HG03460 (cell line): Measurements from ENCODE around the gene DDX20.
"Not testable (repeated sequence)": the region's sequence is repeated elsewhere in the genome, so short reads cannot be mapped to it uniquely, and the experiment has no call there.

Experiments
- ATAC-seq: cut with Tn5 transposase; IDR thresholded peaks from one replicate; pipeline ENCODE4 v1.9.1; 2021; ENCODE audit not compliant: unreplicated experiment

The DDX20 gene

DNA sequence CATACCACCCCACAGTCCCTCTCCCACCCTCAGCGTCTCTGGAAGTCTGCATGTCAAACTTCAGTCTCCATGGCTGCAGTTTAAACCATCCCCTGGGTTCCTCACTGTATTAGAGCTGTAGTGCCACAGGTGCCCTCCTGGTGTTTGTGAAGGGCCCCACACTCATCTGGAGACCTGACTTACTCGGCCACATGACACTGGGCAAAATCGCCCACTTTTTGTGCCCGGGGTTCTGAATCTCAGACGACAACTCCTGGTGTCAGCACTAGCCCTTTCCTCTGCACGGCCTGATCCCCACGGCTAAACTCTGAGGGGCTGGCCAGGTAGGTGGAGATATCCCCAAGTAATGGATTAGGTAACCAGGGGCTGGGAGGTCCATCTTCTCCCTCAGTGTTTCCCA lies 23.0 kb upstream of the DDX20 start:
- ATAC-seq: no peak

DNA sequence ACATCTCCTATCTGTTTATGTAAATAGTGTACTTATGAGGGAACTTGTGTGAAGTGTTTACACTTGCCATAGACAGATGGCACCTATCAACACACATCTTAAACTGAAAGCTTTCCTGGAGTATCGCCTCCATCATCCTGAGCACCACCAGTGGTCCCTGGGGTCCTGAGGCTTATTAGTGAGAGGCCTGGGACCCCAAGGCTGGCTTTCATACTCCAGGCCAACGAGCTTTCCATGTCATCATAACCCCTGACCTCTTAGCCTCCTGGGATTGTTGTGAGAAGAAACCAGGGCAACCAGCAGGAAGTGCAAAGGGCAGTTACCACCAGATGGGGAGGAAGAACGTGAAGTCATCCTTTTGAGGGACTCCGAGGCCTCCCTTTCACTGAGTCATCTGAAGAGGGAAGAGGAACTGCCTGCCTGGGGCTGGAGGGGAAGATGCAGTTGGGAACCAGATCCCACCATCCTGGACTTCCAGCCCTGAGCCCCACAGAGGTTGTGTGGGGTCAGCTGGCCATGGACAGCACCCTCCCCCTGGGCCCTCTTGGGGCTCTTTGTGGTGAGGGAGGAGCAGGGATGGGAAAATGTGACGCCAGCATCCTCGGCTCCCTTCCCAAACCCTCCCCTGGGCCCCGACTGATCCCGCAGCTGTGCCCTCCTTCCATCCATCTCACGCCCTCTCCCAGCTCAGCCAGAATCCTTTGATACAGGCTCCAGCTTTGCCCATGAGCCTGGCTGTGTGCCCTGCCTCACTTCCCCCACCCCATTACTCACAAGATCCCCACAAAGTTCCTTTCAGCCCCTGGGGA lies 22.3 kb upstream of the DDX20 start:
- ATAC-seq: no peak

DNA sequence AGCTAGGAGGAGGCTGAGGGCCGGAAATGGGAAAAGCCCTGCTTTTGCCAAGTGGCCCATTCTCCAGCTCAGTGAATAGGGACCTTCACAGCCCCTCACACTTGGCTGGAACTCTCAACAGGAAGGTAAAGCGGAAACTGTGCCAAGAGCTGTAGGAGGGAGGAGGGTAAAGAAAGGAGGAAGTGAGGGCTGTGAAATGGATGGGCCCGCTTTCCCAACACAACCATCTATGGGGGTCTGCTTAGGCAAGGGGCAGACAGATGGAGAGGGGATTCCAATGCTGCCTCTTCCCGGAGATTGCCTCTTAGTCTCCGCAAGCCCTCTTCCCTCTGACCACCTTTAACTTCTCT lies 21.7 kb upstream of the DDX20 start:
- no peak for ATAC-seq

DNA sequence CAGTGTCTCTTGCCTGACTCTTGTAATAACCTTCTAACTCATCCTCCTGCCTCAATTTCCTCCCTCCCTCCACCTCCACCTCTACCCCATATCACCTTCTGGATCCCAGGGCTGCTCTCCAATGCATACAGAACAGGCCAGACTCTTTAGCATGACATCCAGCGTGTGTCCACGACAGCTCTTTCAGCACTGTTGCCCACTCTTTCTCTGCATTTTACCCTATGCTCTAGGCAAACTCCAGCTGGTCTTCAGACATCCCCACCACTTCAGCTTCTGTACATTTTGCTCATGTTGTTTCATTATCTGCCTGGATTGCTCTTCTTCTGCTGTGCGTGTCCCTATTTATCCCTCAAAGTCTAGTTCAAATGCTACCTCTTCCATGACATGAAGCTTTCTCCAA lies 21.3 kb upstream of the DDX20 start:
- ATAC-seq: no peak

DNA sequence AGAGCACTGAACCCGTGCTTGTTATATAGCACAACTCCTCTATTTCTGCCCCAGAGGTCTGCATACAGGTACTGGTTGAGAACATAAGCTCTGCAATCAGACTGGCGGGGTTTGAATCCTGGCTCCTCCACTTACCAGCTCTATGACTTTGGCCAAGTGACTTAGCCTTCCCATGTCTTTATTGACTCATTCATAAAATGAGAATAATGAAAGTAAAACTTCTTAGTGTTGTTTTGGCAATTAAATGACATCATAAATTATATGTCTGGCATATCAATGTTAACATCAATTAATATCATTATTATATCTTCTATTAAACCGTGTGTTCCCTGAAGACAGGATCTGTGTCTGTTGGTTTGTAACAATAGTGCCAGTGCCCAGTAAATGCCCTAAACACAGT lies 20.8 kb upstream of the DDX20 start:
- no peak for ATAC-seq

DNA sequence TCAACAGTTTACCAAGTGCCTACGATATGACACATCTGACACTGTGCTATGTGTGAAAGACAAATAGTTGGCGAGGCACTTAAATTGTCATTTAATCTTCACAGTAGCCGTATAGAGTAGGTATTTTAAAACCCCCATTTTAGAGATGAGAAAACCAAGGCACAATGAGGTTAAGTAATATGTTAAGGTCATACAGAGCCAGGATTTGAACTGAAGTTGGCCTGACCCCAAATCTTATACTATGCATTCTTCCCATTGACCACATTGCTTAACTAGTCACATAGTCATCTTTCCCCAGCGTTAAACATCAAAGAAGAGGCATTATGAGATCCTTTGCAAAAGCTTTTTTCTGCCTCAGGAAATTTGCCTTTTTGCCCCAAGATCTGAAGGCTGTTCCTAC lies 20.4 kb upstream of the DDX20 start:
- no peak for ATAC-seq

DNA sequence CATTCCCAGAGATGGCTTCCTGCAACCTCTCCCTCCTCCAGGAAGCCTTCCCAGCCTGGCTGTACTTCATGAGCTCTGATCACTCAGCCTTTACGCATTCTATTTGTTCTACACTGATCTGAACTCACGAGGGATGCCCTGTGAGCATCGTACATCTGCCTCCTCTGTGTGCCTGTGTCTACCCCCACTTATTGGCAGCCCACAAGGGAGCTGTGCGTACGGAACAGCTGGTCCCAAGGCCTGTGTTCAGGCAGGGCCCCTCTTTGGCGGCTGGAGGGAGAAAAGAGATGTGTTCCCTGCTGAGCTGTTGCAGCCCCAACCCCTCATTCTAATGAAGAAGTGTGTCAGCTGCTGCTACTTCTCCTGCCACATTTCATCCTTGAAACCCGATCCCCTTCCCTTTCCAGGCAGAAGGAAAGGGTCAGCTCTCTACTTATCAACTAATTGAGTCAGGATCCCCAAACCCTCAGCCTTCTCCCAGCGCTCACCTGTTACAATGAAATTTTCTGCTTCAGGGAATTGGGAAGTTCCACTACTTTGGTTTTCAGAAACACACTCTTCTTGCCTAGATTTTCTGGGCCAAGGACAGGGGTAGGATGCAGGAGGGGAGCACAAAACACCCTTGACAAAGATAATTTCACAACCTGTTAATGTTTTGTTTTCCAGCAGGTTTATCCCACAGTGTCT lies 19.7 kb upstream of the DDX20 start:
- no peak for ATAC-seq

DNA sequence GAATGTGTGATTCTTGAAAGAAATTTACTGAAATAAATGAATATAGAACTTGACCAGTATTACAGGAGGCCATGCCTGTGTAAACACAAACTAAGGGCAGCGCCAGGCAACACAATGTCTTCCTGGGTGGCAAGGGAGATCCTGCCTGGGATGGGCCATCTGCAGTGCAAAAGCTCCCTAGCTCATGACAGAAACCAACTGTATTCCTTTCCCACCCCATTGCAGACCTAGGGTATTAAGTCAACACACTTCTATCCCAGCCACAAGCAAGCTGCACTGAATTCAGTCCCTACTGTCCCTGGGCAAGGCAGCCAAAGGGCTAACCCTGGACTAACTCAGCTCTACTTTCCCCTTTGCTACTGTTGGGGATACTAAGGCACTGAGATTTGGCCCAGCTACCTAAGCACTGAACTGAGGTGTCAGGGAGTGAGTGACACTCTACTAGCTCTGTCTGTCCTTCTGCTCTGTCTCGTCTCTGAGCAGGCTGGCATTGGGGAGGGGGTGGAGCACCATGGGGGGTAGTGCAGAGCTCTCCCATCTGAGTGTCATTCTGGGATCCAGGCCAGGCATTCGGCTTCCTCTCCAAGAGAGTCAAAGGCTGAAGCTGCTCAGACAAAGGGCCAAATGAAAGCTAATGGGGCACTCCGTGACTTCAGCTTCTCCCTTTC lies 19.0 kb upstream of the DDX20 start:
- ATAC-seq: no peak

DNA sequence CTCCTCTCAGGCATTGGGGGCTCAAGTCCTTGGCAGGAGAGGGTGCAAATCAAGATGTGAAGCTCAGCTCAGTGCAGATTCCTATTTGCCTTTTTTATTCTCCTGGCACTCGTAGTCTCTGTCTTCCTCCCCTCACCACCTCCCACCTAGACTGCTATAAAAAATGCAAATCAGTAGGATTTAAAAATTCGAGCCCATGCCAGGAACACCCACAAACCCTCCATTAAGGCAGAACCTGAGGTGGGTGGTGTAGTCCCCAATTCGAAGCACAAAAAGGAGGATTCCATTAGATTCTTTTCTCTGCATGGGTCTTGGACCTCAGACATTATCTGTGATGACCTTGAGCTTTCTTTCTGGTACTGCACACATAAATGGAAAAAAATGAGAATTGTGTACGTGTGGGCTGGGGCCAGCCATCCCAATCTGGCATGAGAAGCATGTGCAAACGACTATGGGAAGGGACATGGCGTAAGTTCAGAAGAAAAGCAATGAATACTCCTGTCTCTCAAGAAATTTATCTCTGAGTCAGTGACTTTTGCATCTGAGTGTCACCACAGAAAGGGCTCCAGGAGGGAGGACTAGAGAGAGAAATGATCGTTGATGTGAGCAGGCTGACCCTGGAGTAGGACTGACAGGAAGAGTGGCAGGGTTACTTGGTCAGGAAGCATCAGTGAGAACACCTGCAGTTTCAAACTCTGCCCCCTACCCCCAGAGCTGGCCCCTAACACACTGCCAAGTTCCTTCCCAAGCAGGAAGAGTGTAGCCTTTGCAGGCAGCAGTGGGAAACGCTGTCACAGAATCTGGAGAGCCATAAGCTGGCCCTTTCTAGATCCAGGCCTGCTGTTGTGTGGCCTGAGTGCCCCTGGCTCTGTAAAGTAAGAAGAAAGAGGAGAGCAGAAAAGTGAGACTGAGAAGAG lies 18.2 kb upstream of the DDX20 start:
- ATAC-seq: no peak

DNA sequence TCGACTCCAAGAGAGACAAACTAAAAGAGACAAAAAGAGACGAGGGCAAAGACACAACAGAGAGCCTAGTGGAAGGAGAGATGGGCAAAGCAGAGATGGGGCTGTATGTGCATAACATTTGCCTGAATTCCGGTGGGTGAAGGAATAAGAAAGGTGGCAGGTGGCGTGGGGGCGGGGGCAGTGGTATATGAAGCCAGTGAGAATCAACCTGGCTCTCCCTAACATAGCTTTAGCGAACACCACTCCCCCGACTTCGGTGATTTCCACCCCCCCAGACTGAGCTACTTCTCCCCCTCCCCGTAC lies 17.6 kb upstream of the DDX20 start:
- ATAC-seq: no peak

DNA sequence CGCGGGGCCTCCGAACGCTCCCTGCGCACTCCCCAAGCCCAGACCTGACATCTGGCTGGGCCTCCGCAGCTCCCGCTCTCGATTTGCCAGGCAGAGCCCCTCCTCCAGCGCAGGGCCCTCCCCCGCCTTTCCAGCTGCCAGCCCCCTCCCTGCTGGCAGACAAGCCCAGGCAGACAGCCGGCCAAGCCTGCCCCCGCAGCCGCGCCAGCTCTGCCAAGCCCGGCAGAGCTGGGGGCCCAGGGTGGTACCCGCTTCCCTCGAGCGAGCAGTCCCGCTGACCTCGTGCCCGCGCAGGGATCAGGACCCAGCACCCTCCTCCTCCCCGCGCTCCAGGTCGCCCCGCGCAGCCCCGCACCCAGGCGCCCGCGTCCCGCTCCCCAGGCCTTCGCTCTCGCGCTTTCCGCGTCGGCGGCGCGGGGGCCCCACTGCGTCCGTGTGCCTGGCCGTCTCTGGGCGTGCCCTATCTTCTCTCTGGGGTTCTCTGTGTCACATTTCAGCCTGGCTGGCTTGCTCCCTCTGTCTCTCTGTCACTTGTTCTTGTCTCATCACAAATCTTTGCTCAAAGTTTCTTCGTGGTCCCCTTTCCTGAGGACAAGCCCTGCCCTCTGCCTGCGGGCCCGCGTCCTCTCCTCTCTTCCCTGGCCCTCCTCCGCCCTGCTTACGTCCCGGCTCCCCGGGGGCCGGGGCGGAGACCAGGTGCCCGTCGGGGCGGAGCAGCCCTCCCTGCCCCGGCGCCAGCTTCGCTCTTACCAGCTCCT lies 17.1 kb upstream of the DDX20 start:
- peak; percentile 49 for ATAC-seq

DNA sequence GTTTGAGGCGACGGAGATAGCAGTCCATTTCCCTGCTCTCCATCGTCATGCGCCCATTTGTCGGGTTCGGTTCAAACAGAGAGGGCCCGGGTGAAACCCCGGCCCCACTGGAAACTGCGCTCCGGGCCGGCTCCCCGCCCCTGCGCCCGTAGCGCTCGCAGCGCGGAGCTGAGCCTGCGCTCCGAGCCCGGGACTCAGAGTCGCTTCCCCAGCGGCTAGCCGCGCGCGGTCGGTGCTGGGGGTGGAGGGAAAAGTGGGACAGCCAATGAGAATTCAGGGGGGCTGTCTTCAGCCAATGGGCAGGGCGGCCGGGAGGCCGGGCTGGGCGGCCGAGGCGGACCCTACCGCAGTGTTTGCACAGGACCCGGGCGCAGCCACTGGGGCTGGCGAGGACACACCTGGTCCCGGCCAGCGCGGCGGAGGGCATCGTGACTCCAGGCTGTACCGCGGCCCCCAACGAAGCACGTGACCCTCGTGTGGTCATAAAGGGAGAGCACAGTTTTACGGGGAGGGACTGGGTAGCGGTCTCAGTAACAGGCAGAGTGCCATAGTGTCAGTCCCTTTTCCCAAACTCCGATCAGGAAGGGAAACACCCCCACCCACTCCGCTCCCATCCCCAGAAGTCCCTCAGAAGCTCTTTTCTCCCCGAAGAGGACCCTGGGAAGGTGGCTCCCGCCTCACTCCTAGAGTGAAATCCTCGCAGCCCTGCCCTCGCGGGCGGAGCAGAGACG lies 16.3 kb upstream of the DDX20 start, which contains the start of gene INKA2:
Gene INKA2, minus strand, starts transcription at position 202 of the 731 bp plus-strand sequence. Its CDS starts 153 bp downstream, at position 49.
- peak; percentile 76 for ATAC-seq

DNA sequence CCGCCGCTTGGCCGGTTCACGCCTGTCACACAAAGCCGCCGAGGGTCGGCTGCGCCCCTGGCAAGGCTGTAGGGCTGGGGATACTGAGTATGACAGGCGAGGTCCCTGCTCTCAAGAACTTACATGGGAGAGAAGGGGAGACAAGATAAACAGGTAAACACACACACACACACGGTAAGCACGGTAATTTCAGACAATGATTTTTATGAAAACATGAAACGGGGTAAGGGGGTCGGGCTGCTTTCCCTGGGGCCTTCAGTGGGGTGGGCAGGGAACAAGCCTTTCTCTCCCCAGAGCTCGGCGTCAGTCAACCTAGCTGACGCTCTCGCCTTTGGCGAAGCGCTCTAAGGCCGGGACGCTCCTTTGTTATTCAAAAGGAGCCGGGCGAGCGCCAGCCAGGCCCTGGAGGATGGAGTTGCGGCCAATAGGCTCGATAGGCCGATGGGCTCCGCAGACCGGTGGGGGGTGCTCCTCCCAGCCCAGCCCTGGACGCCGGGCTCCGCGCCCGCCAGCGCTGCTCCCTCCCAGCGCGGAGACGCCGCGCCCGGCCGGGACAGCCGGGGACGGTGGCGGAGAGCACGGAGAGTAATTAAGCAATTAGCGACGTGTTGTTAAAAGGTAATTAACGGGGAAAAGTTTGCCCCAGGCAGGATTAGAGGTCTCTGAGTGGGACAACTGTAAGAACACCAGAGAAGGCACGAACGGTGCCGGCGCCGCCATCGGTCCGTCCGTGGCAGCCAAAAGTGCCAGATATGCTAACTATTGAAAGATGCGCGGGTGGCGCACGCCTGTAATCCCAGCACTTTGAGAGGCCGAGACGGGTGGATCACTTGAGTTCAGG lies 15.6 kb upstream of the DDX20 start:
- no peak for ATAC-seq

DNA sequence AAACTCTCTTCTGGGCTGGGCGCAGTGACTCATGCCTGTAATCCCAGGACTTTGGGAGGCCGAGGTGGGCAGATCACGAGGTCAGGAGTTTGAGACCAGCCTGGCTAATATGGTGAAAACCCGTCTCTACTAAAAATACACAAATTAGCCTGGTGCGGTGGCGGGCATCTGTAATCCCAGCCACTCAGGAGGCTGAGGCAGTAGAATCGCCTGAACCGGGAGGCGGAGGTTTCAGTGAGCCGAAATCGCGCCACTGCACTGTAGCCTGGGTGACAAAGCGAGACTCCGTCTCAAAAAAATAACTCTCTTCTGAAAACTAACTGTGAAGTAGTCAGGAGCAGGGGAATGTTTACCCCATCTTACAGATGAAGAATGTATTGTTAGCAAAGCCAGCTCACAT lies 13.4 kb upstream of the DDX20 start:
- ATAC-seq: not testable (repeated sequence)

DNA sequence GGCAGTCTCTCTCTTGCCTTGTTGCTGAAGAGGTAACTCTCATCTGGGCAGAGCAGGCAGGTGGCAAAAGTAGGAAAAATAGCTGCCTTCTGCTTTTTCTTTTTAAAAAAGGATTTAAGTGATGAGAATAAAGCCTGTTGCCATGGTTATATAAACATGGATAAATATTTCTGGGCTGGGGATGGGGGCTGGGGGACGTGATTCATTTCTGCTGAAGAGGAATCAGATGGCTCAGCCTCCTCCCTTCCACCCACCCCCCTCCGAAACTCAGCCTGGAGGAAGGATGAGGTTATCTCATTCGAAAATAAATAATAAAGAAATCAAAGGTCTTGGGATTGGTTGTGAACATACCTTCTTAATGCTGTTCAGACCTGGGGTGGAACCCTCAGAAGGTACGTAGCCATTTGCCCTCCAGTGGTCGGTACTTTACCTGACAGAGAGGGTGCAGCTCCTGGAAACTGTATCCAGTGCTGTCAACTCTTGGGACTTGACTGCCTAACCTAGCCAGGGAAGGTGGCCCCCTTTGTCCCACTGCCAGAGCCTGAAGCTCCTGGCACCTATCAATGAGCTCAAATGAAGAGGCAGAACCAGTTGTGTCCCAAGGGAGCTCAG lies 12.7 kb upstream of the DDX20 start:
- no peak for ATAC-seq

DNA sequence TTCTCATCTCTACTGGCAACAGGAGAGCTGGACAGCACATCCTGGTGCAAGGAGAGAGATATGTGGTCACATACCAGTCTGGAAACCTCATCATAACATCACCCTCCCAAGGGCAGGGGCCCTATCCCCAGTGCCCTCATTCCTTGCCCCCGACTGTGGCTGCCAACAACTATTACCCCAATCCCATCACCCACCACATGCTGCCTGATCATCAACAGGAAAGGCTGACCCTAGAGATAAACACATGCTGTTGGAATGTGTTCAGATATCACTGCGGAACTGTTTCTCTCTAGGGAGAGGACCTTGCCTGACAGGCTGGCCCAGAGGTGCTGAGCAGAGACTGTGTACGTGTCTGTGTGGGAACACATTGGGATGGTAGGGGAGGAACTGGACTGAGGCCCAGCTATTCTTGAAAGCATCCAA lies 12.0 kb upstream of the DDX20 start:
- no peak for ATAC-seq

DNA sequence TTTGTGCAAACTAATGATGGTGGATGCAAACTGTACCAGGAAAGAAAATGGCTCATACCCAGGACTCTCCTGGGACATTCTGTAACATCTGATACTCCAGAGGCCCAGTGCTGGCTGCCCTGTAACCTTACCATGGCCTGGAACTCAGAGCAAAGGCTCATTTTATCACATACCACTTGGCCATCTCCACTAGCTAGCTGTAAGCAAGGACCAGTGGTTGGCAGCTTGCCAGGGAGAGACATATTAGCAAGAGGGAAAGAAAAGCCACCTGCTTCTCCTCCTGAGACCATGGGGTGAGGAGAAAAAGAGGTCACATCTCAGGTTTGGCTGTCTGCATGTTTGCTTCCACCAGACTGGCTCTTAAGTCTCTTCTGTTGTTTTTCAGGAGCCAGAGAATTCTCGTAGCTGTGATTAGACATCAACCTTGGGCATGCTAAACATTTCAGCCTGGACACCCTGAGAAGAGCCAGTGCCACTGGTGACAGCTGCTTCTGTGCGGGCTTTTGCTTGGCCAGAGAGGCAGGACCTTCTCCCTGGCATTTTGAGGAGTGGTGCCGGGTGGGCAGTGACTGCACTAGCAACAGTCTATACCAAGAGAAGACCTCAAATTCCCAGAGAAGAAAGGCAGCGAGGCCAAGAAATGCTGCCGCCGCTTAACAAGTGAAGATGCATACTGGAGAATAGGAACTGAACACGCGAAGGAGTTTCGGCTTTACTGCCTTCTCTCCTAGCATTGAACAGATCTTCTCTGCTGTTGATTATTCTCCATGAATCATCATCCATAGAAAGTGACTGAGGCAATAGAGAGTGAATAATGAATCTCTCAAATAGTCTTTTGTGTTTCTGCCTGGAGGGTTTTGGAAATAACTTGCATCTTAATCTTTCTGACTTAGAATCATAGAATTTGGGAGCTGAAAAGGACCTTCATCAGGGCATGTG lies 9.8 kb upstream of the DDX20 start:
- ATAC-seq: no peak
